Testis (tissue), 5 donors: ENCODE measurements around the gene OSBPL9. TPM values are rescaled to one million over a fixed set of nuclear protein-coding genes. Genes with fewer than 3 reads are reported as not detected.

ENCODE experiments used
- DNase-seq: peaks from one replicate; pipeline ENCODE4 v3.0.0-alpha.2; 2019
- H3K27ac ChIP-seq, 2 donors: fragments of 200-600 bp; sonication (generic); one replicate each; pipeline ENCODE4 v1.5.1; 2019
- H3K27me3 ChIP-seq: fragments of 200-600 bp; sonication (generic); one replicate; pipeline ENCODE4 v1.5.1; 2019
- H3K36me3 ChIP-seq: fragments of 200-600 bp; sonication (generic); one replicate; pipeline ENCODE4 v1.5.1; 2017; ENCODE audit warnings: low read depth; ENCODE audit errors: missing control alignments
- H3K4me1 ChIP-seq: fragments of 200-600 bp; sonication (generic); one replicate; pipeline ENCODE4 v1.5.1; 2019
- H3K4me3 ChIP-seq, 2 donors: fragments of 200-600 bp; sonication (generic); one replicate each; pipeline ENCODE4 v1.5.1; 2017 to 2019
- H3K9me3 ChIP-seq: fragments of 200-600 bp; sonication (generic); one replicate; pipeline ENCODE4 v1.5.1; 2017
- CTCF ChIP-seq, 3 experiments: fragments of 450-650 bp in 2 of 3; fragments of 200-600 bp in 1 of 3; sonication (generic) in 1 of 3; IDR thresholded peaks; one replicate each; pipeline ENCODE4 v1.5.1; 2016 to 2019; ENCODE audit warnings: antibody characterized with exemption in 3 of 3, mild to moderate bottlenecking in 2 of 3, moderate library complexity in 1 of 3
- POLR2A ChIP-seq: fragments of 450-650 bp; IDR thresholded peaks from one replicate; pipeline ENCODE4 v1.6.1; 2017; ENCODE audit warnings: antibody characterized with exemption, mild to moderate bottlenecking, moderate library complexity
- WGBS, 2 donors: methylation state at CpG; one replicate each; pipeline ENCODE4 v1.1.5; 2018; 5-methylcytosine and 5-hydroxymethylcytosine counted together
- intact Hi-C: fragments of 100-400 bp; cut with DNase I; formaldehyde crosslinking; loops from one replicate; pipeline ENCODE4 v1.15.1; 2023; ENCODE audit warnings: low total_unique reads
- long read RNA-seq, 2 donors: transcript quantifications; one replicate each; lab custom pipeline, GENCODE V29; 2026
- polyA plus RNA-seq: library from polyadenylated mRNA; stranded (reverse); fragments of 350-450 nt; fragmentation: Illumina TruSeq; extraction: RNeasy Lipid Tissue Mini Kit (QIAGEN cat#74804); gene quantifications from one replicate; pipeline ENCODE4 v1.2.3, GENCODE V29; 2014; ENCODE audit warnings: low read depth, low replicate concordance; ENCODE audit not compliant: insufficient read depth
- total RNA-seq, 2 donors: library from RNA; depleted of rRNA; stranded (reverse); fragments of >200 nt; gene quantifications; one replicate each; pipeline ENCODE4 v1.2.3, GENCODE V29; 2016

Gene OSBPL9
- total RNA-seq (100 to 1,000 TPM; 117 to 160 TPM), polyA plus RNA-seq (59.3 TPM)
- long read RNA-seq, donor 1, partial matches to known transcripts: 6 of 17 reads
- long read RNA-seq, donor 1, other reads (novel, unspliced or antisense): 0 of 17 reads
- long read RNA-seq, donor 2, transcript OSBPL9-203 (24 exons, 2,893 nt): major isoform, 6 of 23 reads
- long read RNA-seq, donor 2, partial matches to known transcripts: 15 of 23 reads
- long read RNA-seq, donor 2, other reads (novel, unspliced or antisense): 0 of 23 reads

GRCh38 chr1:51616903-51617708 is at the start of gene OSBPL9:
OSBPL9 (plus strand) TSS chr1:51617092; CDS start chr1:51617111, 19 bp downstream.
- H3K9me3 ChIP-seq: no peaks in the 10 kb centered on the region
- intact Hi-C loops: no loop called here
- TF ChIP-seq POLR2A (no peak), CTCF (IDR thresholded peaks at IDR 0.05) (no peak)
- peaks cover 39% of the 10 kb centered on the region for H3K4me1 ChIP-seq
- peak within 1 kb of the TSS; percentile 59 to 91 for H3K4me3 ChIP-seq
- WGBS, 2 donors: 1% methylated on average over 44 to 45 of the region's 45 CpGs
- peak; percentile 96 for DNase-seq
- H3K27me3 ChIP-seq: no peaks in the 10 kb centered on the region
- H3K27ac ChIP-seq: peak within 1 kb of the TSS; percentile 86 to 96
- no peaks in the 10 kb centered on the region for H3K36me3 ChIP-seq

- peaks cover 32% of the 10 kb centered on the region for H3K4me1 ChIP-seq
- H3K4me3 ChIP-seq: no peak overlapping the region
- intact Hi-C loops: no loop called here
- H3K27ac ChIP-seq: no peak overlapping the region
- DNase-seq: no peak
- H3K27me3 ChIP-seq: no peaks in the 10 kb centered on the region
- TF ChIP-seq CTCF (IDR thresholded peaks at IDR 0.05) (no peak), POLR2A (no peak)
- H3K9me3 ChIP-seq: no peaks in the 10 kb centered on the region
- no peaks in the 10 kb centered on the region for H3K36me3 ChIP-seq
Observed at GRCh38 chr1:51567653-51568052, 49.2 kb upstream of the OSBPL9 start.

- Histone ChIP-seq H3K27ac (peak overlapping the region in 1 of 2 donors; percentile 17), H3K27me3 (no peaks in the 10 kb centered on the region), H3K9me3 (no peaks in the 10 kb centered on the region), H3K4me1 (peaks cover 32% of the 10 kb centered on the region), H3K4me3 (no peak overlapping the region), H3K36me3 (no peaks in the 10 kb centered on the region)
- WGBS, 2 donors: 84 to 92% methylated on average over 7 of the region's 7 CpGs
- no peak for TF ChIP-seq CTCF (IDR thresholded peaks at IDR 0.05)
- TF ChIP-seq POLR2A: no peak
- intact Hi-C loops: no loop called here
- DNase-seq: no peak
Observed at GRCh38 chr1:51568231-51568935, 48.5 kb upstream of the OSBPL9 start.

- Histone ChIP-seq H3K27ac (no peak overlapping the region), H3K27me3 (no peaks in the 10 kb centered on the region), H3K9me3 (no peaks in the 10 kb centered on the region), H3K4me1 (peaks cover 27% of the 10 kb centered on the region), H3K36me3 (no peaks in the 10 kb centered on the region), H3K4me3 (no peak overlapping the region)
- TF ChIP-seq CTCF (IDR thresholded peaks at IDR 0.05): peak in 2 of 3 experiments; percentile 6 to 20
- no peak for TF ChIP-seq POLR2A
- 54 to 56% methylated on average over 4 of the region's 4 CpGs for WGBS, 2 donors
- peak; percentile 62 for DNase-seq
- intact Hi-C loops: no loop called here
Observed at GRCh38 chr1:51569284-51570062, 47.4 kb upstream of the OSBPL9 start.
